Measurements from ENCODE around the gene ECE2. TPM values are rescaled to one million over a fixed set of nuclear protein-coding genes. Genes with fewer than 3 reads are reported as not detected.

The ECE2 gene
- not detected in 2 replicates for total RNA-seq

- Histone ChIP-seq H3K36me3 (ENCODE audit: control insufficient read depth, insufficient read depth, low read length) (no peaks in the 10 kb centered on the region), H3K4me3 (ENCODE audit: low read depth, low read length) (no peak within 1 kb of the TSS), H3K27me3 (ENCODE audit: control insufficient read depth, insufficient read depth, low read length) (peaks cover 20% of the 10 kb centered on the region)
- DNase-seq (ENCODE audit: low read depth) (no peak), FAIRE-seq (no peak)
- no peak for TF ChIP-seq CTCF (IDR thresholded peaks at IDR 0.05; ENCODE audit: insufficient read depth, low read length, severe bottlenecking)
These were observed at the start of gene ECE2 for GRCh38 chr3:184275961-184276910. Gene ECE2 (plus strand): TSS chr3:184276022. CDS start chr3:184276154, 132 bp downstream.

GRCh38 chr3:184227481-184227935 is 48.3 kb upstream of the ECE2 start:
- peak; percentile 7 for FAIRE-seq
- peak; percentile 90 for TF ChIP-seq CTCF (IDR thresholded peaks at IDR 0.05; ENCODE audit: insufficient read depth, low read length, severe bottlenecking)
- peak; percentile 33 for DNase-seq (ENCODE audit: low read depth)
- no peak overlapping the region for H3K4me3 ChIP-seq (ENCODE audit: low read depth, low read length)
- no peaks in the 10 kb centered on the region for H3K36me3 ChIP-seq (ENCODE audit: control insufficient read depth, insufficient read depth, low read length)
- peaks cover 34% of the 10 kb centered on the region for H3K27me3 ChIP-seq (ENCODE audit: control insufficient read depth, insufficient read depth, low read length)

- FAIRE-seq (peak; percentile 77), DNase-seq (ENCODE audit: low read depth) (no peak)
- no peak overlapping the region for H3K4me3 ChIP-seq (ENCODE audit: low read depth, low read length)
- H3K36me3 ChIP-seq (ENCODE audit: control insufficient read depth, insufficient read depth, low read length), result no peaks in the 10 kb centered on the region
- TF ChIP-seq CTCF (IDR thresholded peaks at IDR 0.05; ENCODE audit: insufficient read depth, low read length, severe bottlenecking), result no peak
- H3K27me3 ChIP-seq (ENCODE audit: control insufficient read depth, insufficient read depth, low read length), result peaks cover 36% of the 10 kb centered on the region
These were observed 47.3 kb upstream of the ECE2 start for GRCh38 chr3:184228376-184229137.

- Histone ChIP-seq H3K27me3 (ENCODE audit: control insufficient read depth, insufficient read depth, low read length) (peaks cover 36% of the 10 kb centered on the region), H3K36me3 (ENCODE audit: control insufficient read depth, insufficient read depth, low read length) (no peaks in the 10 kb centered on the region), H3K4me3 (ENCODE audit: low read depth, low read length) (no peak within 1 kb of the TSS)
- DNase-seq (ENCODE audit: low read depth) (peak; percentile 8), FAIRE-seq (no peak)
- TF ChIP-seq CTCF (IDR thresholded peaks at IDR 0.05; ENCODE audit: insufficient read depth, low read length, severe bottlenecking), result no peak
These were observed 46.3 kb upstream of the ECE2 start, which contains the start of gene VWA5B2 for GRCh38 chr3:184229394-184230080. Gene VWA5B2 (plus strand): TSS chr3:184229585. CDS start chr3:184230529, 944 bp downstream.

- no peak for TF ChIP-seq CTCF (IDR thresholded peaks at IDR 0.05; ENCODE audit: insufficient read depth, low read length, severe bottlenecking)
- Histone ChIP-seq H3K27me3 (ENCODE audit: control insufficient read depth, insufficient read depth, low read length) (peaks cover 36% of the 10 kb centered on the region), H3K4me3 (ENCODE audit: low read depth, low read length) (no peak overlapping the region), H3K36me3 (ENCODE audit: control insufficient read depth, insufficient read depth, low read length) (no peaks in the 10 kb centered on the region)
- FAIRE-seq (no peak), DNase-seq (ENCODE audit: low read depth) (no peak)
These were observed 45.7 kb upstream of the ECE2 start for GRCh38 chr3:184230081-184230602.

Data from bronchial epithelial cell (primary cell).